GM13977 (cell line): ENCODE measurements around the gene MED19.

Experiments used
- DNase-seq: peaks from one replicate; pipeline ENCODE4 v3.0.0; 2012; ENCODE audit warnings: low spot score
- in situ Hi-C: fragments of 300-500 bp; cut with MboI; formaldehyde crosslinking; loops from one replicate; pipeline ENCODE4 v1.12.0; 2022; ENCODE audit warnings: low sequenced_read_pairs, low pct_unique_long_range_greater_than_20kb, mixed read lengths, inconsistent platforms; ENCODE audit not compliant: unreplicated experiment
- TF ChIP-seq, protein P1 (sequence below): IDR thresholded peaks from 2 replicates; pipeline ENCODE4 v1.5.1; 2012; ENCODE audit warnings: mild to moderate bottlenecking, control low read depth; ENCODE audit not compliant: insufficient read depth; ENCODE audit errors: extremely low read depth, missing control alignments

The MED19 gene

DNA sequence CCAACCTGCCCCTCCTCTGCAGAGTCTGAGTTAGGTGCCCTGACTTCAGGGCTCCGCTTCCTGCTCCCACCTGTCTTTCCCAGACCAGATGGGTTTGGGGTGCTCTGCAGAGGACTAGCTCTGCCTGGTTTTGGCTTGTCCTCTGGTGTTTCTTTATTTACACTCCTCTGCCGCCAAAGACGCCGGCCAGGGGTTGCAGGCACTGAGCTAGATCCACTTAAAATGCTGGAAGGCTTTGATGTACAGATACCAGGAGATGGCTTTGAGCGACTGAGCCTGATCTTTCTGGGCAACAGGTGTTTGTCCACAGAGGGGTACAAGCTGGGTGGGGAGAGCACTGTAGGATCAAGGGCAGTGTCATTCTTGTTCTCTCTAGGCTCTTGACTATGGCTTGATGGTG lies 33.2 kb upstream of the MED19 start:
- in situ Hi-C loops, result loop anchor here (10.0 kb wide), 1 partner anchor 50 kb away; no protein-coding TSS in a partner anchor
- DNase-seq, result no peak
- TF ChIP-seq, protein P1, sequence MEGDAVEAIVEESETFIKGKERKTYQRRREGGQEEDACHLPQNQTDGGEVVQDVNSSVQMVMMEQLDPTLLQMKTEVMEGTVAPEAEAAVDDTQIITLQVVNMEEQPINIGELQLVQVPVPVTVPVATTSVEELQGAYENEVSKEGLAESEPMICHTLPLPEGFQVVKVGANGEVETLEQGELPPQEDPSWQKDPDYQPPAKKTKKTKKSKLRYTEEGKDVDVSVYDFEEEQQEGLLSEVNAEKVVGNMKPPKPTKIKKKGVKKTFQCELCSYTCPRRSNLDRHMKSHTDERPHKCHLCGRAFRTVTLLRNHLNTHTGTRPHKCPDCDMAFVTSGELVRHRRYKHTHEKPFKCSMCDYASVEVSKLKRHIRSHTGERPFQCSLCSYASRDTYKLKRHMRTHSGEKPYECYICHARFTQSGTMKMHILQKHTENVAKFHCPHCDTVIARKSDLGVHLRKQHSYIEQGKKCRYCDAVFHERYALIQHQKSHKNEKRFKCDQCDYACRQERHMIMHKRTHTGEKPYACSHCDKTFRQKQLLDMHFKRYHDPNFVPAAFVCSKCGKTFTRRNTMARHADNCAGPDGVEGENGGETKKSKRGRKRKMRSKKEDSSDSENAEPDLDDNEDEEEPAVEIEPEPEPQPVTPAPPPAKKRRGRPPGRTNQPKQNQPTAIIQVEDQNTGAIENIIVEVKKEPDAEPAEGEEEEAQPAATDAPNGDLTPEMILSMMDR, result no peak

DNA sequence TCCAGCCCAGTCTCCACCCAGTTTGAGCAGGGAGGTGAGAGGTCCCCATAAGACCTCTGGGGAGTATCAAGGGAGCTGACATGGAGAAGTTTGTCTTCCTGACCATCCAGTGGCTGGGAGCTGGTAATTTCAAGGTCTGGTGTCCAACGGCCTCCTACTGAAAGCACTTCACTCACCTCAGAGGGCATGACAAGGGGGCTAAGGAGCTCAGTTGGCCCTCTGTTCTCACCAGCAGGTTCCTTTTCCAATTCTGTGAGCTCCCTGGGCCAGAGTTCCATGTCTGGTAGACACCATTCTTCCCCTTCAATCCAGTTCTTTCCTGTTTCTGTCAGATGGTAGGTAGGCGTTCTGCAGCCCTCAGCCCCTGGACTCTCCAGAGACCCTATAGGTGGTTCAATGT lies 32.3 kb upstream of the MED19 start:
- TF ChIP-seq, protein P1, result no peak
- DNase-seq, result no peak
- in situ Hi-C loops, result loop anchor here (10.0 kb wide), 1 partner anchor 50 kb away; no protein-coding TSS in a partner anchor

DNA sequence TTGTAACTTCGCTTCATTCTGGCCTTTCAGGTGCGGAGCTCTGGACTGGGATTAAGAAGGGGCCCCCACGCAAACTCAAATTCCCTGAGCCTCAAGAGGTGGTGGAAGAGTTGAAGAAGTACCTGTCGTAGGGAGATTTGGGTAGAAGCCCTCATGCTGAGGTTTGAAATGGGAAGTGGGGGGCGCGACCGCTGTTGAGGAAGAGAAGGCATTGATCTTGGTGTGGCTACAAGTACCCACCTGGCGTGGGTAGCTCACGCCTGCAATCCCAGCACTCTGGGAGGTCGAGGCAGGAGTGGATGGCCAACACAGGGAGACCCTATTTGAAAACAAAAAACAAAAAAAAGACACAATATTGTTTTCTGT lies 30.1 kb upstream of the MED19 start:
- in situ Hi-C loops, result loop anchor here (10.0 kb wide), 1 partner anchor 53 kb away; no protein-coding TSS in a partner anchor
- no peak for DNase-seq
- TF ChIP-seq, protein P1, result no peak

DNA sequence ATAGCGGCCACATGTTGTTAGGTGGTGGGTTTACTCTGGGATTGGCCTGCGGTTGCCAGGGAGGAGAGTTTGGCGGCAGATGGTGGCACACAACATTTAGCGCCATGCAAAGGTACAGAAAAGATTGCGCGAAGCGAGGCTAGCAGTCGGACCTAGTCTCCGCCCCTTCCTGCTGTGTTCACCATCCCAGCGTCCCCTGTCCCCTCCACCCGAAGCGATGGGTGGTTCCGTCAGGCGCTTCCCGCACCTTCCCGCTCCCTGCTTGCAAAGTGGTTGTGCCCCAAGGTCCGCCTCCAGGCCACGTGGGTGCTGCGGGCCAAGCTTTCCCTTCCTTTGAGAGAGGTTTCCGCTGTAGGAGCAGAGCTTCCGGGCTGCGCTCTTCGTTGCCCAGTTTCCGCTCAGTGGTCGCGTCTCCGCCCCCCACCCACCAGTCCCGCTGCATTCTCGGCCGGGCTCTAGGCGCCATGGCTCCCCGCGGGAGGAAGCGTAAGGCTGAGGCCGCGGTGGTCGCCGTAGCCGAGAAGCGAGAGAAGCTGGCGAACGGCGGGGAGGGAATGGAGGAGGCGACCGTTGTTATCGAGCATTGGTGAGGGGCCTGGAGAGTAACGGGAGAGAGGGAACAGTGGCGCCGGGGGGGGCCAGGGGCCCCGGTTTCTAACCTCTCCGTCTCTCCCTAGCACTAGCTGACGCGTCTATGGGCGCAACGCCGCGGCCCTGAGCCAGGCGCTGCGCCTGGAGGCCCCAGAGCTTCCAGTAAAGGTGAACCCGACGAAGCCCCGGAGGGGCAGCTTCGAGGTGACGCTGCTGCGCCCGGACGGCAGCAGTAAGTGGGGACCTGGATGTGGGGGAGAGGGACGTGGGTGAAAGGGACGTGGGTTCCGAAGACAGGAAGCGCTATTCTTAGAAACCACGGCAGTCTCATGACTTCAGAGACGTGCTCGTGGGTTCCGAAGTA lies 29.4 kb upstream of the MED19 start, which contains the start of gene SELENOH:
TSS of gene SELENOH (plus strand) at position 360 of the 955 bp plus-strand sequence. CDS start at position 465, 105 bp downstream.
- DNase-seq, result peak; percentile 89
- in situ Hi-C loops, result loop anchor here (10.0 kb wide), 1 partner anchor 53 kb away; no protein-coding TSS in a partner anchor
- TF ChIP-seq, protein P1, result no peak

DNA sequence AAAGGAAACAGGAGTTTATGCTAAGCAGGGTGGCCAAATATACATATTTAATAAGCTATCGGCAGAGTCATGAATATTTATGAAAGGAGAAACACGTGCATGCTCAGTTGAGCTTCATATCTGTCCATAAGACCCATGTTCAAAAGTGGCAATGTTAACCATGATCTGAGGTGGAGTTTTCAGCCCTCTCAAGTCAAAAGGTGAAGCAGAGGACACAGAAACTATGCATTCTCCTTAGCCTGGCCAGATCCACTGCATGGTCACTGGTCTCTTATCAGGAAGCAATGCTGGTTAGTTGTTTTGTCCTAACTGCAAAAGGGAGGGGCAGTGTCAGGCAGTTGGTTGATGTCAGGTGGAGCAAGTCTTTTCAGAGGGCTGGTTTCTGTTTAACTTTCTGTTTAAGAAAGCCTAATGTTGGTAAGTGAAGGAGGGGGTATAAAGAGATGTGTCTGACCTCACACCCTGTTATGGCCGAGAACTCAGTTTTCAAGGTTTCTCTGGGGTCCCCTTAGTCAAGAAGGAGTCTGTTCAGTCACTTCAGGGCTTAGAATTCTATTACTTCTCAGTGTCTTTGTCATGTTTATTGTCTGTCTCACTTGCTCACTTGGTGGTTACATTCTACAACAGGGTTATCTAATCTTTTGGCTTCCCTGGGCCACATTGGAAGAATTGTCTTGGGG lies 23.7 kb upstream of the MED19 start:
- in situ Hi-C loops, result no loop called here
- TF ChIP-seq, protein P1, result no peak
- DNase-seq, result no peak

DNA sequence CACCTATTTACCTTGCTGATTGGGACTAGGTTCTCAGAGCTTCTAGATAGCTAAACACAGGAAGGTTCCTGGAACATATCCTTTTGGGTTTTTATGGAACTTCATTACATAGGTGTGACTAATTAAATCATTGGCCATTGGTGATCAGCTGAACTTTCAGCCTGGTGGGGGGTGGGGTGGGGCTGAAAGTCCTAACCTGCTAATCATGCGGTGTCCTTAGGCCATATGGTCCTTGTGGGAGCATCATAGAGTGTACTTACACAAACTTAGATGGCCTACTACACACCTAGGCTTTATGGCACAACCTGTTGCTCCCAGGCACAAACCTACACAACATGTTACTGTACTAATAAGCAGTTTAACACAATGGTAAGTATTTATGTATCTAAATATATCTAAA lies 20.6 kb upstream of the MED19 start:
- TF ChIP-seq, protein P1, result no peak
- DNase-seq, result no peak
- in situ Hi-C loops, result no loop called here
